B cell (primary cell): Measurements from ENCODE around the gene ODF2L.

Experiments
- CTCF ChIP-seq: fragments of 200-600 bp; IDR thresholded peaks from one replicate; pipeline ENCODE4 v1.8.0; 2022; ENCODE audit warnings: antibody characterized with exemption, mild to moderate bottlenecking
- EZH2 ChIP-seq: IDR thresholded peaks from 2 replicates; pipeline ENCODE4 v1.6.1; 2012; ENCODE audit warnings: borderline replicate concordance, low read depth, mild to moderate bottlenecking, moderate library complexity, low read length; ENCODE audit not compliant: insufficient read depth, poor library complexity, severe bottlenecking

- TF ChIP-seq CTCF (no peak), EZH2 (no peak)
Observed at GRCh38 chr1:86378813-86379212, 17.3 kb downstream of the ODF2L start.
